ENCODE results near the gene NUAK1.
"Not testable (repeated sequence)": the region's sequence is repeated elsewhere in the genome, so short reads cannot be mapped to it uniquely, and the experiment has no call there.

Gene NUAK1

GRCh38 chr12:106146987-106147386 is 8.2 kb upstream of the NUAK1 start:
- DNase-seq: no peak

GRCh38 chr12:106145539-106146447 is 7.0 kb upstream of the NUAK1 start:
- peak; percentile 72 for DNase-seq

GRCh38 chr12:106144847-106145246 is 6.1 kb upstream of the NUAK1 start:
- no peak for DNase-seq

GRCh38 chr12:106142591-106143261 is 4.0 kb upstream of the NUAK1 start:
- DNase-seq: peak; percentile 24

- not testable (repeated sequence) for DNase-seq
Observed at GRCh38 chr12:106141920-106142319, 3.2 kb upstream of the NUAK1 start.

GRCh38 chr12:106141452-106141851 is 2.7 kb upstream of the NUAK1 start:
- DNase-seq: peak; percentile 54

GRCh38 chr12:106141003-106141402 is 2.2 kb upstream of the NUAK1 start:
- peak; percentile 41 for DNase-seq

GRCh38 chr12:106140223-106140986 is 1.7 kb upstream of the NUAK1 start:
- peak; percentile 67 for DNase-seq

GRCh38 chr12:106139422-106140171 is 843 bp upstream of the NUAK1 start:
- DNase-seq: peak; percentile 94

- DNase-seq: peak; percentile 74
Observed at GRCh38 chr12:106138357-106138632, 459 bp downstream of the NUAK1 start.

GRCh38 chr12:106137530-106138356 is 1.0 kb downstream of the NUAK1 start:
- peak; percentile 57 for DNase-seq

GRCh38 chr12:106136263-106136662 is 2.5 kb downstream of the NUAK1 start:
- DNase-seq: peak; percentile 94

- DNase-seq: peak; percentile 65
Observed at GRCh38 chr12:106135781-106136180, 3.0 kb downstream of the NUAK1 start.

GRCh38 chr12:106135075-106135474 is 3.7 kb downstream of the NUAK1 start:
- no peak for DNase-seq

GRCh38 chr12:106134294-106134949 is 4.3 kb downstream of the NUAK1 start:
- no peak for DNase-seq

- DNase-seq: peak; percentile 32
Observed at GRCh38 chr12:106133136-106134087, 5.3 kb downstream of the NUAK1 start.

GRCh38 chr12:106132175-106133135 is 6.3 kb downstream of the NUAK1 start:
- DNase-seq: peak; percentile 37

GRCh38 chr12:106131676-106132075 is 7.1 kb downstream of the NUAK1 start:
- peak; percentile 20 for DNase-seq
